ENCODE data around the gene UPP2. TPM values are rescaled to one million over a fixed set of nuclear protein-coding genes. Genes with fewer than 3 reads are reported as not detected.

Gene UPP2
- polyA plus RNA-seq, 2 of the 4 experiments (the other 2 are of a cell fraction): not detected

DNA sequence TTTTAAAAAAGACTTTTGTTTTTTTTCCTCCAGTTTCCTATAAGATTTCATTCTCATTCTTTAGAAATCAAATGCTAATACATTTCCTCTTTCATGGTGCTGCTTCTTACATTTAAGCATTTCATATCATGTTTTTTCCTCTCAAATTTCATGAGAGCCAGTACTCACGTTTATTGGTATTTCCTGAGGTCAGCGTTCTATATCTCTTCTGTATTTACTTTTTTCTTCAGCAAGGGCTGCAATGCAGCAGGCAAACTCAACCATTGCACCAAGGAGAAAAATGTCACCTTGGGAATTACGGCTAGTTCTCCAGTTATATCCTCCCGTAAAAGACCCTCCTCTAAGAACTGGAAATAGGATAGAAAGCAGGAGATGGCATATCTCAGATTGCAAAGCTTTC lies 32.4 kb downstream of the UPP2 start:
- peaks cover 29% of the 10 kb centered on the region for H3K4me1 ChIP-seq
- no peak for FAIRE-seq
- H3K4me2 ChIP-seq: no peak overlapping the region
- no peaks in the 10 kb centered on the region for H3K9me3 ChIP-seq
- no peak for DNase-seq (ENCODE audit: low read depth in 1 of 2, low spot score in 1 of 2)
- no peak for ATAC-seq
- ChIA-PET POLR2A (no interaction called here), CTCF (no interaction called here)
- no peak for TF ChIP-seq FOXS1 (CRISPR knock-in tag; IDR thresholded peaks at IDR 0.05)
- TF ChIP-seq ZFP36 (IDR thresholded peaks at IDR 0.05; ENCODE audit: borderline replicate concordance, partially characterized antibody): no peak
- no peak for TF ChIP-seq RFX5 (IDR thresholded peaks at IDR 0.05)
- TF ChIP-seq TFCP2L1 (CRISPR knock-in tag; IDR thresholded peaks at IDR 0.05): no peak
- no peak for TF ChIP-seq CEBPB (IDR thresholded peaks at IDR 0.05)
- TF ChIP-seq, protein P1, sequence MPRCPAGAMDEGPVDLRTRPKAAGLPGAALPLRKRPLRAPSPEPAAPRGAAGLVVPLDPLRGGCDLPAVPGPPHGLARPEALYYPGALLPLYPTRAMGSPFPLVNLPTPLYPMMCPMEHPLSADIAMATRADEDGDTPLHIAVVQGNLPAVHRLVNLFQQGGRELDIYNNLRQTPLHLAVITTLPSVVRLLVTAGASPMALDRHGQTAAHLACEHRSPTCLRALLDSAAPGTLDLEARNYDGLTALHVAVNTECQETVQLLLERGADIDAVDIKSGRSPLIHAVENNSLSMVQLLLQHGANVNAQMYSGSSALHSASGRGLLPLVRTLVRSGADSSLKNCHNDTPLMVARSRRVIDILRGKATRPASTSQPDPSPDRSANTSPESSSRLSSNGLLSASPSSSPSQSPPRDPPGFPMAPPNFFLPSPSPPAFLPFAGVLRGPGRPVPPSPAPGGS (IDR thresholded peaks at IDR 0.05): no peak
- no peak for TF ChIP-seq EP300 (IDR thresholded peaks at IDR 0.05)
- TF ChIP-seq HOXA7 (CRISPR knock-in tag; IDR thresholded peaks at IDR 0.05): no peak
- TF ChIP-seq, protein P2, sequence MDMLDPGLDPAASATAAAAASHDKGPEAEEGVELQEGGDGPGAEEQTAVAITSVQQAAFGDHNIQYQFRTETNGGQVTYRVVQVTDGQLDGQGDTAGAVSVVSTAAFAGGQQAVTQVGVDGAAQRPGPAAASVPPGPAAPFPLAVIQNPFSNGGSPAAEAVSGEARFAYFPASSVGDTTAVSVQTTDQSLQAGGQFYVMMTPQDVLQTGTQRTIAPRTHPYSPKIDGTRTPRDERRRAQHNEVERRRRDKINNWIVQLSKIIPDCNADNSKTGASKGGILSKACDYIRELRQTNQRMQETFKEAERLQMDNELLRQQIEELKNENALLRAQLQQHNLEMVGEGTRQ (IDR thresholded peaks at IDR 0.05): no peak
- TF ChIP-seq ZNF302 (CRISPR knock-in tag; IDR thresholded peaks at IDR 0.05): no peak
- no peak for TF ChIP-seq MAFK (IDR thresholded peaks at IDR 0.05; ENCODE audit: partially characterized antibody)
- no peak overlapping the region for H3K27ac ChIP-seq
- no peak overlapping the region for H3K4me3 ChIP-seq
- 83% methylated on average over 4 of the region's 4 CpGs for WGBS (ENCODE audit: missing lambda C conversion rate)

DNA sequence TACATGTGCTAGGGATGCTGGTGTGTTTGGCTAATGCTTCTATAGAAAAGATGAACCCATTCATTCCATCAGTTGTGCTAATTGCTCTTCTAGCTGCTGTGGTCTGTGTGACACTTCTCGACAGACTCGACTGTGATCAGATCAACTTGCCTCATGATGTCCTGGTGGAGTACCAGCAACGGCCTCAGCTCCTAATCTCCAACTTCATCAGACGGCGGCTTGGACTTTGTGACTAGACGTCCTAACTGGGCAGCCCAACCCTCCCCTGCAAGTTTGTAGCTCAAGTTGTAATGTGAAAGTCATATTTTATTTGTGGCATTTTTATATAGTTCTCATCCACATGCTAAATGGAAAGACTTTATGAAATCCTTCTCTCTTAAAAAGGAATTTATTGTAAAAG lies 33.0 kb downstream of the UPP2 start:
- Histone ChIP-seq H3K4me3 (no peak overlapping the region), H3K4me1 (peaks cover 23% of the 10 kb centered on the region), H3K27ac (no peak overlapping the region), H3K4me2 (no peak overlapping the region), H3K9me3 (no peaks in the 10 kb centered on the region)
- FAIRE-seq (no peak), ATAC-seq (no peak), DNase-seq (ENCODE audit: low read depth in 1 of 2, low spot score in 1 of 2) (no peak)
- TF ChIP-seq POLR2A (IDR thresholded peaks at IDR 0.05; ENCODE audit: low read length) (no peak), RFX5 (IDR thresholded peaks at IDR 0.05) (no peak), HDAC2 (IDR thresholded peaks at IDR 0.05) (no peak), PHF8 (IDR thresholded peaks at IDR 0.05; ENCODE audit: borderline replicate concordance, low read depth) (no peak)
- TF ChIP-seq, protein P3, sequence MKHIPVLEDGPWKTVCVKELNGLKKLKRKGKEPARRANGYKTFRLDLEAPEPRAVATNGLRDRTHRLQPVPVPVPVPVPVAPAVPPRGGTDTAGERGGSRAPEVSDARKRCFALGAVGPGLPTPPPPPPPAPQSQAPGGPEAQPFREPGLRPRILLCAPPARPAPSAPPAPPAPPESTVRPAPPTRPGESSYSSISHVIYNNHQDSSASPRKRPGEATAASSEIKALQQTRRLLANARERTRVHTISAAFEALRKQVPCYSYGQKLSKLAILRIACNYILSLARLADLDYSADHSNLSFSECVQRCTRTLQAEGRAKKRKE (CRISPR knock-in tag; IDR thresholded peaks at IDR 0.05; ENCODE audit: low read depth): no peak
- CTCF ChIA-PET: no interaction called here
- POLR2A ChIA-PET: no interaction called here
- 78% methylated on average over 6 of the region's 6 CpGs for WGBS (ENCODE audit: missing lambda C conversion rate)

DNA sequence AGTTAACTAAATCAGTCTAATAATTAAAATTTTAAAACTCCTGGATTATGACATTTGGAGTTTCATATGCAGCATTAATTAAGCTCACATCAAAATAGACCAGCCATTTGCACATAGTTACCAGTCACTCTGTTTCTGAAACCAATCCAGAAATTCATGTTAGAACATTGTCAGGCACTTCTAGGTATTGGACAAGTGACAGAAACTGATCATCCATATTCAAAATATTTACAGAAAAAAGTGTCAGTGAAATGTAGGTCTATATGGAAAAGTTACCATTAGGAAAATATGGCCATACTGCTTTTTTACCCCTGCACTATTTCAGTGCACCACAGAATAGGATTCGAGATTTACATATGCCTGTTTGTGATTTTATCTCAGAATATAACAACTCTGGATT lies 33.4 kb downstream of the UPP2 start:
- no peak overlapping the region for H3K27ac ChIP-seq
- H3K4me3 ChIP-seq: no peak overlapping the region
- H3K4me1 ChIP-seq: peaks cover 18% of the 10 kb centered on the region
- TF ChIP-seq TFCP2L1 (CRISPR knock-in tag; IDR thresholded peaks at IDR 0.05): no peak
- TF ChIP-seq RCOR1 (IDR thresholded peaks at IDR 0.05; ENCODE audit: low read depth, low read length): no peak
- TF ChIP-seq, protein P3 (CRISPR knock-in tag; IDR thresholded peaks at IDR 0.05; ENCODE audit: low read depth): no peak
- TF ChIP-seq HEYL (CRISPR knock-in tag; IDR thresholded peaks at IDR 0.05): no peak
- TF ChIP-seq TP53 (CRISPR knock-in tag; IDR thresholded peaks at IDR 0.05): no peak
- no peak for TF ChIP-seq KDM1A (IDR thresholded peaks at IDR 0.05; ENCODE audit: low read depth)
- H3K4me2 ChIP-seq: no peak overlapping the region
- no peak for ATAC-seq
- no peaks in the 10 kb centered on the region for H3K9me3 ChIP-seq
- POLR2A ChIA-PET: no interaction called here
- CTCF ChIA-PET: no interaction called here
- no peak for FAIRE-seq
- no peak for DNase-seq (ENCODE audit: low read depth in 1 of 2, low spot score in 1 of 2)
- WGBS (ENCODE audit: missing lambda C conversion rate): 59% methylated on average over 1 of the region's 1 CpG

DNA sequence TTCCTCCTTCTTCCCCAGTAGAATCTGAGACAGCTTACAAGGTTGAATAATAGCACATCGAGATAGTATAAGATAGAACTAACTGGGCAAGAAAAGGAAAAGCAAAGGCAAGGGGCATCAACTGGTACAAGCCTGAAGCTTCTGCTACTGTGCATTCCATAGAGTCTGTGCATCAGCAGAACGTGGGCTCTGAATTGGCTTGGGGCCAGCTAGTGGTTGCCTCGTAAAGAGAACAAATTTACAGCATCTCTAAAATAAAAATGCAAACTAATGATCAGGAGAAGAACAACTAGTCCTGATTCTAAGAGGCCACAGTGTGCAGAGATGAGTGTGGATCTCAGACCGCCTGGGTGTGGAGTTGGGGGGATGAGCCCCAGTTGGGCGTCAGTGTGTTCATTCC lies 36.6 kb downstream of the UPP2 start:
- WGBS (ENCODE audit: missing lambda C conversion rate): 53% methylated on average over 5 of the region's 5 CpGs
- CTCF ChIA-PET: no interaction called here
- no peak overlapping the region for H3K27ac ChIP-seq
- POLR2A ChIA-PET: no interaction called here
- no peaks in the 10 kb centered on the region for H3K9me3 ChIP-seq
- TF ChIP-seq, protein P4, sequence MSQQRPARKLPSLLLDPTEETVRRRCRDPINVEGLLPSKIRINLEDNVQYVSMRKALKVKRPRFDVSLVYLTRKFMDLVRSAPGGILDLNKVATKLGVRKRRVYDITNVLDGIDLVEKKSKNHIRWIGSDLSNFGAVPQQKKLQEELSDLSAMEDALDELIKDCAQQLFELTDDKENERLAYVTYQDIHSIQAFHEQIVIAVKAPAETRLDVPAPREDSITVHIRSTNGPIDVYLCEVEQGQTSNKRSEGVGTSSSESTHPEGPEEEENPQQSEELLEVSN (IDR thresholded peaks at IDR 0.05; ENCODE audit: borderline replicate concordance, low read depth): no peak
- TF ChIP-seq HOXA7 (CRISPR knock-in tag; IDR thresholded peaks at IDR 0.05): no peak
- no peak for TF ChIP-seq KDM5A (IDR thresholded peaks at IDR 0.05)
- no peak for TF ChIP-seq RFX5 (IDR thresholded peaks at IDR 0.05)
- no peak for TF ChIP-seq MYC (IDR thresholded peaks at IDR 0.05; ENCODE audit: borderline replicate concordance, low read length)
- TF ChIP-seq FOSL2 (IDR thresholded peaks at IDR 0.05): no peak
- no peak for TF ChIP-seq FOSL2 (CRISPR knock-in tag; IDR thresholded peaks at IDR 0.05)
- TF ChIP-seq CBX2 (IDR thresholded peaks at IDR 0.05; ENCODE audit: borderline replicate concordance, low read depth): no peak
- TF ChIP-seq, protein P5, sequence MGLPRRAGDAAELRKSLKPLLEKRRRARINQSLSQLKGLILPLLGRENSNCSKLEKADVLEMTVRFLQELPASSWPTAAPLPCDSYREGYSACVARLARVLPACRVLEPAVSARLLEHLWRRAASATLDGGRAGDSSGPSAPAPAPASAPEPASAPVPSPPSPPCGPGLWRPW (IDR thresholded peaks at IDR 0.05): no peak
- DNase-seq (ENCODE audit: low read depth in 1 of 2, low spot score in 1 of 2): no peak
- FAIRE-seq: no peak
- H3K4me3 ChIP-seq: no peak overlapping the region
- H3K4me2 ChIP-seq: no peak overlapping the region
- no peaks in the 10 kb centered on the region for H3K4me1 ChIP-seq
- no peak for ATAC-seq

Data from A549 (cell line).